Natural killer cell (primary cell): Measurements from ENCODE around the gene GLI3. TPM values are rescaled to one million over a fixed set of nuclear protein-coding genes. Genes with fewer than 3 reads are reported as not detected.

Experiments used
- ATAC-seq, 3 donors: fragments of 150-1000 bp in 2 of 3; fragments of 200-7000 bp in 1 of 3; cut with Tn5 transposase; 1 replicate in 1 of 3; 2 replicates in 2 of 3; pipeline ENCODE4 v1.10.0; 2021; ENCODE audit warnings: mild to moderate bottlenecking in 2 of 3, moderate library complexity in 2 of 3
- DNase-seq, 2 donors: peaks; one replicate each; pipeline versions ENCODE4 v3.0.0 to v3.0.0-alpha.2; 2013 to 2021; ENCODE audit warnings: mixed read lengths in 1 of 2
- H3K27ac ChIP-seq: one replicate; pipeline ENCODE4 v1.5.1; 2013; ENCODE audit warnings: mild to moderate bottlenecking, low read length
- H3K27me3 ChIP-seq: one replicate; pipeline ENCODE4 v1.6.1; 2013; ENCODE audit warnings: low read length; ENCODE audit not compliant: control insufficient read depth, insufficient read depth
- H3K36me3 ChIP-seq: one replicate; pipeline ENCODE4 v1.6.1; 2013; ENCODE audit warnings: low read length; ENCODE audit not compliant: control insufficient read depth, insufficient read depth
- H3K4me1 ChIP-seq: one replicate; pipeline ENCODE4 v1.6.1; 2013; ENCODE audit warnings: low read length; ENCODE audit not compliant: control insufficient read depth, insufficient read depth
- H3K4me3 ChIP-seq: one replicate; pipeline ENCODE4 v1.5.1; 2013; ENCODE audit warnings: low read length
- H3K9me3 ChIP-seq: one replicate; pipeline ENCODE4 v1.6.1; 2013; ENCODE audit warnings: low read length; ENCODE audit not compliant: control insufficient read depth, insufficient read depth
- H3K27ac Mint-ChIP-seq, 2 donors: one replicate each; pipeline ENCODE4 v1.8.0; 2022; ENCODE audit warnings: mild to moderate bottlenecking in 2 of 2, mixed read lengths in 2 of 2, moderate library complexity in 1 of 2
- H3K27me3 Mint-ChIP-seq, 2 donors: one replicate each; pipeline ENCODE4 v1.8.0; 2022; ENCODE audit warnings: low read depth in 2 of 2, mixed read lengths in 2 of 2
- H3K36me3 Mint-ChIP-seq: one replicate; pipeline ENCODE4 v1.8.0; 2022; ENCODE audit warnings: mixed read lengths
- H3K4me1 Mint-ChIP-seq, 2 donors: one replicate each; pipeline ENCODE4 v1.8.0; 2022; ENCODE audit warnings: mixed read lengths in 2 of 2
- H3K4me3 Mint-ChIP-seq: one replicate; pipeline ENCODE4 v1.8.0; 2022; ENCODE audit warnings: mild to moderate bottlenecking, moderate library complexity, mixed read lengths
- H3K9me3 Mint-ChIP-seq, 2 donors: one replicate each; pipeline ENCODE4 v1.8.0; 2022; ENCODE audit warnings: mixed read lengths in 2 of 2
- CTCF ChIP-seq: fragments of 200-600 bp; IDR thresholded peaks from one replicate; pipeline ENCODE4 v1.8.0; 2022; ENCODE audit warnings: antibody characterized with exemption
- WGBS: methylation state at CpG from one replicate; pipeline ENCODE4 v1.1.7; 2013; ENCODE audit warnings: missing lambda C conversion rate; ENCODE audit not compliant: insufficient coverage; 5-methylcytosine and 5-hydroxymethylcytosine counted together
- intact Hi-C: fragments of 100-400 bp; cut with micrococcal nuclease; formaldehyde crosslinking; loops from one replicate; pipeline ENCODE4 v1.14.2; 2022
- total RNA-seq, 4 donors: library from RNA; stranded (reverse); fragments of 120-200 nt in 1 of 4; gene quantifications; one replicate each; pipeline versions ENCODE4 v1.2.3 to v1.2.4, GENCODE V29; 2013 to 2022

Gene GLI3
- total RNA-seq, 3 donors from 2014 or later (not counting 1 experiment from before 2014, with no cell fraction given): 2.9 to 4.7 (median 3.1) TPM

- H3K36me3 Mint-ChIP-seq: peaks cover 5% of the 10 kb centered on the region
- DNase-seq (no peak), ATAC-seq (no peak)
- H3K27me3 Mint-ChIP-seq: peaks cover 2 to 7% of the 10 kb centered on the region in 2 donors
- WGBS: 39% methylated on average over 15 of the region's 15 CpGs
- Histone ChIP-seq H3K9me3 (peaks cover 4% of the 10 kb centered on the region), H3K4me1 (no peaks in the 10 kb centered on the region), H3K27ac (no peak overlapping the region), H3K4me3 (no peak overlapping the region), H3K36me3 (no peaks in the 10 kb centered on the region), H3K27me3 (no peaks in the 10 kb centered on the region)
- no peak for TF ChIP-seq CTCF
- intact Hi-C loops: no loop called here
- H3K9me3 Mint-ChIP-seq: peaks cover 3 to 5% of the 10 kb centered on the region in 2 donors
- peaks cover 6 to 7% of the 10 kb centered on the region in 2 donors for H3K4me1 Mint-ChIP-seq
- no peak overlapping the region for H3K27ac Mint-ChIP-seq
- H3K4me3 Mint-ChIP-seq: no peak overlapping the region
Observed at GRCh38 chr7:42017349-42017986, 219.5 kb downstream of the GLI3 start.

- no peaks in the 10 kb centered on the region for H3K4me1 ChIP-seq
- H3K9me3 Mint-ChIP-seq: peaks cover 3 to 5% of the 10 kb centered on the region in 2 donors
- H3K36me3 ChIP-seq: no peaks in the 10 kb centered on the region
- no peaks in the 10 kb centered on the region for H3K27me3 ChIP-seq
- no peak for TF ChIP-seq CTCF
- H3K4me3 Mint-ChIP-seq: no peak overlapping the region
- no peak overlapping the region for H3K27ac Mint-ChIP-seq
- no peak overlapping the region for H3K4me3 ChIP-seq
- H3K36me3 Mint-ChIP-seq: peaks cover 5% of the 10 kb centered on the region
- DNase-seq (no peak), ATAC-seq (no peak)
- intact Hi-C loops: no loop called here
- 82% methylated on average over 3 of the region's 3 CpGs for WGBS
- H3K27ac ChIP-seq: no peak overlapping the region
- H3K27me3 Mint-ChIP-seq: peaks cover 2 to 7% of the 10 kb centered on the region in 2 donors
- peaks cover 6 to 7% of the 10 kb centered on the region in 2 donors for H3K4me1 Mint-ChIP-seq
- peaks cover 4% of the 10 kb centered on the region for H3K9me3 ChIP-seq
Observed at GRCh38 chr7:42016517-42016916, 220.5 kb downstream of the GLI3 start.

- peak; percentile 24 to 31 for DNase-seq
- H3K4me3 Mint-ChIP-seq: no peak overlapping the region
- H3K27me3 ChIP-seq: no peaks in the 10 kb centered on the region
- peaks cover 4% of the 10 kb centered on the region for H3K9me3 ChIP-seq
- 67% methylated on average over 6 of the region's 9 CpGs for WGBS
- peaks cover 6 to 7% of the 10 kb centered on the region in 2 donors for H3K4me1 Mint-ChIP-seq
- no peaks in the 10 kb centered on the region for H3K4me1 ChIP-seq
- peak; percentile 74 for TF ChIP-seq CTCF
- H3K27me3 Mint-ChIP-seq: peaks cover 2 to 7% of the 10 kb centered on the region in 2 donors
- H3K36me3 Mint-ChIP-seq: peaks cover 5% of the 10 kb centered on the region
- H3K9me3 Mint-ChIP-seq: peaks cover 3 to 5% of the 10 kb centered on the region in 2 donors
- ATAC-seq: peak in 1 of 3 donors; percentile 62
- H3K27ac ChIP-seq: no peak overlapping the region
- H3K4me3 ChIP-seq: no peak overlapping the region
- H3K27ac Mint-ChIP-seq: no peak overlapping the region
- no peaks in the 10 kb centered on the region for H3K36me3 ChIP-seq
- intact Hi-C loops: loop anchor here (5.0 kb wide), 1 partner anchor 152 kb away; no protein-coding TSS in a partner anchor
Observed at GRCh38 chr7:42014625-42015618, 222.1 kb downstream of the GLI3 start.
